Ascending aorta (tissue), 2 donors: ENCODE data around the gene GSN. TPM values are rescaled to one million over a fixed set of nuclear protein-coding genes. Genes with fewer than 3 reads are reported as not detected.
A peak's percentile ranks its signal among the peaks of the same experiment; 100 is the strongest.

Experiments used
- DNase-seq, 2 donors: peaks; one replicate each; pipeline ENCODE4 v3.0.0-alpha.2; 2019; ENCODE audit warnings: low spot score in 2 of 2
- H3K27ac ChIP-seq, 2 donors: fragments of 200-600 bp; sonication (generic); one replicate each; pipeline ENCODE4 v1.5.1; 2016 to 2017; ENCODE audit warnings: mild to moderate bottlenecking in 1 of 2
- H3K27me3 ChIP-seq: fragments of 200-600 bp; sonication (generic); one replicate; pipeline ENCODE4 v1.5.1; 2017
- H3K36me3 ChIP-seq, 2 donors: fragments of 200-600 bp; sonication (generic); one replicate each; pipeline ENCODE4 v1.5.1; 2016
- H3K4me1 ChIP-seq, 2 donors: fragments of 200-600 bp; sonication (generic); one replicate each; pipeline ENCODE4 v1.5.1; 2016 to 2017; ENCODE audit warnings: mild to moderate bottlenecking in 1 of 2
- H3K4me3 ChIP-seq, 2 donors: fragments of 200-600 bp; sonication (generic); one replicate each; pipeline ENCODE4 v1.5.1; 2016 to 2017; ENCODE audit warnings: mild to moderate bottlenecking in 1 of 2
- H3K9me3 ChIP-seq, 2 donors: fragments of 200-600 bp; sonication (generic); one replicate each; pipeline ENCODE4 v1.5.1; 2016
- CTCF ChIP-seq, 3 experiments: fragments of 200-600 bp in 2 of 3; fragments of 450-650 bp in 1 of 3; sonication (generic) in 2 of 3; IDR thresholded peaks; one replicate each; pipeline ENCODE4 v1.5.1; 2016 to 2019; ENCODE audit warnings: antibody characterized with exemption in 3 of 3, mild to moderate bottlenecking in 1 of 3, moderate library complexity in 1 of 3
- intact Hi-C: fragments of 100-400 bp; cut with DNase I; formaldehyde crosslinking; loops from one replicate; pipeline ENCODE4 v1.15.1; 2023
- total RNA-seq: library from RNA; depleted of rRNA; stranded (reverse); fragments of >200 nt; gene quantifications from one replicate; pipeline ENCODE4 v1.1.0, GENCODE V29; 2016

Gene GSN
- total RNA-seq, 1 donor from 2014 or later, result 3,012 TPM

DNA sequence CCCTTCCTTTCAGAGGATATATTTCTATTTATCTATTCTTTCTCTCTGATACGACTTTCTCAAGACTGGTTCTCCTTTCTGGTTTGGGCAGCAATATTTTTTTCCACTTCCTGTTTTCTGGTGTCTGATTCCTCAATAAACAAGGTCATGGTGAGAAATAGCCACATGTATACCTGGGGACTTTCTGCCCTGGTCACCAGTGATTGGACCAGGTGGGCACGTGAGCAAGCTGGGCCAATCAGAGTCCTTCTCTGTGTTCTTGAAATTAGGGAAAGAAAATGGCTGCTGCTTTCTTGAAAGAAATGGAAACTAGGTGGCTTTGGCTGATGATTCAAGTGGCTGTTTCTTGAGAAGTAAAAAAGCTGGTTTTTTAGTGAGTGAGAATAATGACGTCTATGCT lies 18.4 kb upstream of the GSN start:
- Histone ChIP-seq H3K9me3 (no peaks in the 10 kb centered on the region), H3K27me3 (no peaks in the 10 kb centered on the region), H3K4me3 (no peak overlapping the region), H3K4me1 (no peaks in the 10 kb centered on the region), H3K27ac (no peak overlapping the region), H3K36me3 (no peaks in the 10 kb centered on the region)
- peak in 1 of 2 donors; percentile 30 for DNase-seq
- no peak for TF ChIP-seq CTCF (IDR thresholded peaks at IDR 0.05)
- intact Hi-C loops, result no loop called here

DNA sequence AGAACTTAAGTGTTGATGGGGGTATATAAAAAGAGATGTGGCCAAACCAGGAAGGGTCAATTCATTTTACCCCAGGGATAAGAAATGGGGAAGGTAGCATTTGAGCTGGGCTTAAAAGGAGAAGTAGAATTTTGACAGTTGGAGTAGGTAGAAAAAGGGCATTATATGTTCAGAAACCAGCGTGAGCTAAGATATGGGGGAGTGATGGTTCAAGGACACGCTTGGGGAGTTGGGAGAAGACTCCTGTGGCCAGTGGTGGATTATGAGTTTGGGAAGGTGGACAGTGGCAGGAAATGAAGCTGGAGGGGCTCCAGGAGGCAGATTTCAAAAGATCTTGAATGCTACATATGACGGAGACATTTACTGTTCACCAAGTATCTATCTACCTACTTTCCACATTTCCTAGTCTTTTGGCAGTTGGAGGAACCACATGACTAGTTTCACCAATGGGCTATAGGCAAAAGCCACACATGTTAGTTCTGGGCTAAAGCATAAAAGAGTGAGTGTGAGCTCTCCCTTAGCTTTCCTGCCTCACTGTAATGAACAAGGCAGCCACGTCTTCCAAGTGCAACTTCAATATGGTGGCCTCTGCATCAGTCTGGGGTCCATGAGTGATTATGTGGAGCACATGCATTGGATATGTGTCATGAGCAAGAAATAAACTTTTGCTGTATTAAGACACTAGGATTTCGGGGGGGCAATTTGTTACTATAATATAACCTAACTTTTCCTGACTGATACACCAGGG lies 15.7 kb upstream of the GSN start:
- Histone ChIP-seq H3K4me1 (no peaks in the 10 kb centered on the region), H3K27ac (no peak overlapping the region), H3K36me3 (no peaks in the 10 kb centered on the region), H3K9me3 (no peaks in the 10 kb centered on the region), H3K27me3 (no peaks in the 10 kb centered on the region), H3K4me3 (no peak overlapping the region)
- intact Hi-C loops, result no loop called here
- DNase-seq, result no peak
- TF ChIP-seq CTCF (IDR thresholded peaks at IDR 0.05), result no peak

DNA sequence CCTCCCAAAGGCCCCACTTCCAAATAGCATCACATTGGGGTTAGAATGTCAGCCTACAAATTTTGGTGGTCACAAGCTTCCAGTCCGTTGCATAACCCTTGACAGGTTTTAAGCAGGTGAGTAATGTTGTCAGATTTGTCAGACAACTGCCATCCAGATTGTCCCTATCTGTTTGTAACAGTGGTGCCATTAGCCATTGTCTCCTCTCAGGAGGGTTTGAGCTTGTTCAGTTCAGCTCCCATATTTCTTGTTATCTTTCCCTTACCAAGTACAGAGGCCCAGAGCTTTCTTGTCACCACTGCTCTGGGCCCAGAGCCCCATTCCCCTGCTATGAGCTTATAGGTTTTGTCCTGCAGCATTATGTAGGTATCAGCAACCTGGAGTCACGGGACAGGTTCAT lies 14.8 kb upstream of the GSN start:
- Histone ChIP-seq H3K4me3 (no peak overlapping the region), H3K27ac (no peak overlapping the region), H3K4me1 (no peaks in the 10 kb centered on the region), H3K27me3 (no peaks in the 10 kb centered on the region), H3K9me3 (no peaks in the 10 kb centered on the region), H3K36me3 (no peaks in the 10 kb centered on the region)
- no peak for TF ChIP-seq CTCF (IDR thresholded peaks at IDR 0.05)
- no peak for DNase-seq
- intact Hi-C loops, result no loop called here

DNA sequence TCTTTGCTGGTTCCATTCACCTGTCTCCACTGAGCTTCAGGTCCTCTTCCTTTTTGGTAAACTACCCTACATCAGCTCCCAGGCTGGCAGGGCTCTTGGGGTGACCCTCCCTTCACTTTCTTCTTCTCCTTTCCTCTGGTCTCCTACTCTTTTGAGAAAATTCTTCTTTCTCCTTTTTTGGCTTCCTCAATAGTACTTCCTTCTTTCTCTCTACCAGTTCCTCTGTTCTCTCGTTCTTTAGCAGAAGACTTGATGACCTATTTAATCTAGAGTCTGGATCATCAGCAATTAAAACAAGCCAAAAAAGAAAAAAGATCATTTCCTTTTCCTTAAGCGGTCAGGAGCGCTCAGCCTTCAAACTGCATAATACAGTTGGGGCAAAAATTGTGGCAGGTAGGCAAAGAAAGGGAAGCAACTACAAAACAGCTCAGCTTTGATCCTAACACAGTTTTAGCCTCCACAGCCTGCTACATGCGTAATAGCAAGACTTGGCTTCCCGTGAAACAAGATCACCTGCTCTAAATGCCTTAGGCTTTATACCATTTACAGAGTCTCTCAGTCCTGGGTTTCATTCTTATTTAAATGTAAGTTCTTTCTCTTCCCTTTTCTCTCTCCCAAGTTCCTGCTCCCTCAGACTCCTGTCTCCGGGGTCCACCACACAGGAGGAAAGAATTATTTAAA lies 14.0 kb upstream of the GSN start:
- H3K27me3 ChIP-seq, result no peaks in the 10 kb centered on the region
- no peaks in the 10 kb centered on the region for H3K9me3 ChIP-seq
- intact Hi-C loops, result no loop called here
- DNase-seq, result no peak
- no peaks in the 10 kb centered on the region for H3K4me1 ChIP-seq
- H3K36me3 ChIP-seq, result no peaks in the 10 kb centered on the region
- no peak for TF ChIP-seq CTCF (IDR thresholded peaks at IDR 0.05)
- H3K27ac ChIP-seq, result no peak overlapping the region
- no peak overlapping the region for H3K4me3 ChIP-seq

GRCh38 chr9:121259498-121259897 lies 8.5 kb upstream of the GSN start:
- intact Hi-C loops, result no loop called here
- no peak for TF ChIP-seq CTCF (IDR thresholded peaks at IDR 0.05)

More at GRCh38 chr9:121259498-121259897, 8.5 kb upstream of the GSN start:
- Histone ChIP-seq H3K27me3 (no peaks in the 10 kb centered on the region), H3K36me3 (no peaks in the 10 kb centered on the region), H3K4me1 (no peaks in the 10 kb centered on the region), H3K4me3 (no peak overlapping the region), H3K27ac (no peak overlapping the region), H3K9me3 (no peaks in the 10 kb centered on the region)
- DNase-seq, result no peak
